HG03565 (cell line): ENCODE data around the gene CREBZF.
"Not testable (repeated sequence)": the region's sequence is repeated elsewhere in the genome, so short reads cannot be mapped to it uniquely, and the experiment has no call there.

ENCODE experiments used
- ATAC-seq: cut with Tn5 transposase; IDR thresholded peaks from one replicate; pipeline ENCODE4 v1.9.1; 2021; ENCODE audit warnings: mild to moderate bottlenecking, moderate library complexity; ENCODE audit not compliant: unreplicated experiment

Gene CREBZF

DNA sequence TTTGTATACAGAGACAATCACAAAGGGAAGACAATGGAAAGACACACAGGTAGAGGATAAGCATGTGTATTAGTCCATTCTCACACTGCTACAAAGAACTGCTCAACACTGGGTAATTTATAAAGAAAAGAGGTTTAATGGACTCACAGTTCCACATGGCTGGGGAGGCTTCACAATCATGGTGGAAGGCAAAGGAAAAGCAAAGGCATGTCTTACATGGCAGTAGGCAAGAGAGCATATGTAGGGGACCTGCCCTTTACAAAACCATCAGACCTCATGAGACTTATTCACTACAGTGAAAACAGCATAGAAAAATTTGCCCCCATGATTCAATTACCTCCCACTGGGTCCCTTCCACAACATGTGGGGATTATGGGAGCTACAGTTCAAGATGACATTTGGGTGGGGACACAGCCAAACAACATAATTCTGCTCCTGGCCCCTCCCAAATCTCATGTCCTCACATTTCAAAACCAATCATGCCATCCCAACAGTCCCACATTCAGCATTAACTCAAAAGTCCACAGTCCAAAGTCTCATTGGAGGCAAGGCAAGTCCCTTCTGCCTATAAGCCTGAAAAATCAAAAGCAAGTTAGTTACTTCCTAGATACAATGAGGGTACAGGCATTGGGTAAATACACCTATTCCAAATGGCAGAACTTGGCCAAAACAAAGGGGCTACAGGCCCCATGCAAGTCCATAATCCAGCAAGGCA, 6.2 kb upstream of the CREBZF start:
- not testable (repeated sequence) for ATAC-seq

DNA sequence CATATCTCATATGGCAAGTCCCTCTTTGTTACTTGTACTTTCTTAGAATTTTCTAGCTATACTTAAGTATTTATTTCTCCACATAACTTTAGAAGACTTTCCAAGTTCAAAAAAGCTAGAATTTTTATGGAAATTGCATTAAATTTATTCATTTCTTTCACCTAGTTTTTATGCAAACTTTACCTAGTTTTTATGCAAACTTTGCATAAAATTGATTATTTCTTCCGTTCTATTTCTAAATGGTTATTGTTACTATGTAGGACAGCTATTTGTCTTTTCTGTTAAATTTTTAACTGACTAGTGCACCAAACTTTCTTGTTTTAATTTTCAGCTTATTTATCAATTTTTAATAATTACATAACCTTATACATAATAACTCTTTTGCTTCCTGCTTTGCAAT, 3.2 kb upstream of the CREBZF start:
- ATAC-seq = no peak

DNA sequence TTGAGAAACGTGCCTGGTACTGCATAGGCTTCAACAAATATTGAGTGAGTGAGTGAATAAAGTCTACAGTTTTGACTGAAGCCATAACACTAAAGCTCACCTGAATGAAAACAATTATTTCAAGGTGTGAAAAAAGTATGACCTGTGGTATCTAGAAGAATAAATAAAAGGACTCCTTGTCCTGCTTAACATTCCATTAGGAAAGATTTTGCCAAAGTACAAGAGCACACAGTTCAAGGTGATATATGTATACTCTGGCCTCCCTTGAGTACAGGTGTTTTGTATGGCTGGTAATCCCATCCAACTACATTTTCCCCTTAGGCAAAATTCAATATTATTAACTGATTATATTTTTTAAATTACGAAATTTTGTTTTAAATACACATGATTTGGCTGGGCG, 1.8 kb upstream of the CREBZF start:
- ATAC-seq = no peak

DNA sequence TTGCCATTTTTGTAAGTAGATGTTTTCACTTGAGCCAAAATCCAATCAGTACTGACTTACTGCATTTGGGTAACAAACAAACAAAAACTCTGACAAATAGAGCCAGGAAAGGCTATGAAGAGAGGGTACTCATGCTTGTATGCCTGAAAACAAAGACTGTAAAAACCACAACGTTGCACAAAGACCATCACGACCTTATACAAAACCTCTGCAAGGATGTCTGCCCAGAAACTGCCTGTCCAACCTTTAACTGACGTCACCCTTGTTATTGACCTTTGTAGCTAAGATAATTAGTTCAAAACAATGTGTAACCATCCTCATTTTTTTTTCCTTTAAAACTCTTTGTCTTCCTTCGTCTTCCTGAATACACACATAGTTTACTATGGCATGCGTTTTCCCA, 804 bp upstream of the CREBZF start:
- no peak for ATAC-seq

DNA sequence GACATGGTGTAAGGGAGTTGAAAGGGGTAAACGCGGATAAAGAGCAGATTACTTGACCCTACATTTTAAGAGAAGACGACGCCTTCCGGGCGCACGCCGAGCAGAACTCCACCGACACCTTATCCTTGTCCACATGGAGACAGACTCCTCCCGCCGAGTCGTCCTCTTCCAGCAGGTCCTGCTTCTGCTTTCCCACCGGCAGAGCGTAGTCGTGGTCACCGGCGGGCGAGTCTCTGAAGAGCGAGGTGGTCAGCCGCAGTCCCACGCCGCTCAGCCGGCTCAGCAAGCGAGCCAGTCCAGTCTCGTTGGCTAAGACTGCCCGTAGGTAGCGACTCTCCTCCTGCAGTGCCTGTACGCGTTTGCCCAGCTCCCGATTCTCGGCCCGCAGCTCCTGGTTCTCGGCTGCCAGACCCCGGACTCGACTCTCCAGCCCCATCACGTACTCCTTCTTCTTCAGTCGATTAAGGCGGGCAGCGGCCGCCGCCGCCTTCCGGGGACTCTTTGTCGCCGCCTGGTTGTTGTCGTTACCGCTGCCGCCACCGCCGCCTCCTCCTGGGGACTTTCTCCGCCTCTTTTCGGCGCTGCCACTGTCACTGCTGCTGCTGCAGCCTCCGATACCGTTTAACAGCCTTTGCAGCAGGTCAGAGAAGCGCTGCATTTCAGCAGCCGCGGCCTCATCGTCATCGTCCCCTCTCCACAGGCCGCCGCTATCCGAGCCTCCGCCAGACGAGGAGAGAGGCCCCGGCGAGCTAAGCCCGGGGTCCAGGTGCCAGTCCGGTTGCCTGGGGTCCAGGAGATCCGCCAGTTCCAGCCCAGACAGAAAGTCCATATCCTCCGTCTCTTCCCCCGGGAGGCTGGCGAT, 945 bp downstream of the CREBZF start:
- ATAC-seq = peak; percentile 54

DNA sequence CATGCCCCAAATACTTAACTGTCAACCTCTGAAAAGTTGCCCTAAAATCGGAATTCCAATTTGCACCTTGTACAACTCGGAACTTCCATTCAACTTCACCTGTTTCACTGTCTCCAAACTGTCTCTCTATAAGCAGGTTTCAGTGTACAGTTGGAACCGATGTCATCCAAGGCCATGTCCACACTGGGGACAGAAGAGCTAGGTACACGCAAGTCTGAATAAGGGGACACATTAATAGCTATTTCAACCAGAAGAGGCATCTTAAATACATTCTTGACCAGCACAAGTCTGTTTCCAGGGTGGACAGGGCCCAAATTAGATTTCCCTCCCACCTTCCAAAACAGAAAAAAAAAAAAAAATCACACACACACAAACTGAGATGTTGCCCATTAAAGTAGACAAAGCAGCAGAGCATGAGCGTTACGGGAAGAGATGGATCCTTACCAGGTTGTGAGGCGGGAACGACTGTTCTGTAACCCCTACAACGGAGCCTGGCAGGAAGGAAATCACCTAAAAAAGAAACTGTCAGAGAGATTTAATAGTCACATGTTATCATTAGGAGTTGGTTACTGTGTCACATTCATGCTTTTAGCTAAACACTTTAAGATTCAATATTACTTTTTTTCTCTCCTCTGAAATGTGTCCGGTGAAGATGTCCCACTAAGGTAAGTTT, 1.7 kb downstream of the CREBZF start:
- no peak for ATAC-seq

DNA sequence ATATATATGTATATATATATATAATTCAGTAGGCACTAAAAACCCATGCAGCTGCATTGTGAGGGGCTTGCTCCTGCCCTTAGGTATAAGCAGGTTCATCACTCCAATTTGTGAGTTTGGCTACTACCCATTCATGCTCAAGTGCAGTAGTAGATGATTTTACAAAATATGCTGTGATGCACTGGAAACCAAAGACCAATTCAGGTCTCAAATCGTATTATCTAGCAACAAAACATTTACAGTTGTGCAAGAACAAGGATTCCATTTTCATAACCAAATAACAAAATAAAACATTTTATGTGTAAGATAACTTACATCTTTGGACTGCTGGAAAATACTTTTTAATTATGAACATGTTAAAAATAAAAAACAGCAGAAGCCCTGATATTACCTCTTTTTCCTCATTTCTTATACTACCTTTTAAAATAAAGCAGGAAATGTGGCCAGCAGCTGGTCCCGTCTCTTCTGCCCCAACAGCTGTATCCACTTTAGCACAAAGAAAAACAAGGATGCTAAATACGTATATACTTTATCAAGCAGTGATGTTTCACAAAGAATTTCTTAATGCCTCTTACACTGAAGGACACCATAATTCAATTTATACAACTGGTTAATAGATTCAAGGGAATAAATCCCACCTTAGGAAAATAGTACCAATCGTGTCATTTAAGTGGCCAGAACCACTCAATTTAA, 2.8 kb downstream of the CREBZF start:
- ATAC-seq = no peak

DNA sequence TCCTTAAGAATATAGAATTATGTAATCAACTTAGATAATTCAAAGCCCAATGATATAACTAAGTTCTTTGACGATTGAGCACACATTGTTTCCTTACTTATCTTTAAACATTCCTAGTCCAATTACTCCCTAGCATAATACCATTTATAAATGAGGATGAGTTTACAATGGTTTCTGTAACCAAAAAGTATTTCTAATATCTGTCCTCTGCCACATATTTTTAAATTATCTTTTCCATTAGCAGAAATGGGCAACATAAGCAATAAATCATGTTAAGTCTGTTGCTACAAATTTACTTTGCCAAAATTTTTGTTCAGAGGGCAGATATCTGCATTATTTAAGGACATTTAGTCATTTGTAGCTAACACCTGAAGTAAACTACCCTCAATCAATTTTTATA, 6.7 kb downstream of the CREBZF start:
- no peak for ATAC-seq

DNA sequence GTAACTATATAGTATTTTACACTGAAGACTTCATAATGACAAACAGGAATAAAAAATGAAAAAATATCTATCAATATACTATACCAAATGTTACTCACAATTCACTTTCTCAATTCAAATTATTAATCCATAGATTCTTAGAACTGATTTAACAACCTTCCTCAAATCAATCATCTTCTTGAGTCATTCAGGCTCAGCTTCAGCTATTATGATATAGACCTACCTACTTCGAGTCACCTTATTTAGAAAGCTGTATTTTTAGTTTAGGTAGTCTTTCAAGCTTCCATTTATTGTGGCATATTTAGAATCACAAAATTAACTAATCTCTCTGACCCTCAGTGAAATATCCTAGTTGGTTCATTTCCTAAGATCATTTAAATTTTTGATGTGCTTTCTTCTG, 8.2 kb downstream of the CREBZF start:
- ATAC-seq = no peak

DNA sequence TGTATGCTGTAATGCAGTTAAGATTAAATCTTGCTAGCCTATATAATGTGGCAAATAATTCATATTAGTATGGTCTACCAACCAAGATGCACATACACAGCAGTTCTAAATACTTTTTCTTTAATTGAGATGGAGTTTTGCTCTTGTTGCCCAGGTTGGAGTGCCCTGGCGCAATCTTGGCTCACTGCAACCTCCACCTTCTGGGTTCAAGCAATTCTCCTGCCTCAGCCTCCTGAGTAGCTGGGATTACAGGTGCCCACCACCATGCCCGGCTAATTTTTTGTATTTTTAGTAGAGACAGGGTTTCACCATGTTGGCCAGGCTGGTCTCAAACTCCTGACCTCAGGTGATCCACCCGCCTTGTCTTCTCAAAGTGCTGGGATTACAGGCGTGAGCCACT, 10.6 kb downstream of the CREBZF start:
- not testable (repeated sequence) for ATAC-seq

DNA sequence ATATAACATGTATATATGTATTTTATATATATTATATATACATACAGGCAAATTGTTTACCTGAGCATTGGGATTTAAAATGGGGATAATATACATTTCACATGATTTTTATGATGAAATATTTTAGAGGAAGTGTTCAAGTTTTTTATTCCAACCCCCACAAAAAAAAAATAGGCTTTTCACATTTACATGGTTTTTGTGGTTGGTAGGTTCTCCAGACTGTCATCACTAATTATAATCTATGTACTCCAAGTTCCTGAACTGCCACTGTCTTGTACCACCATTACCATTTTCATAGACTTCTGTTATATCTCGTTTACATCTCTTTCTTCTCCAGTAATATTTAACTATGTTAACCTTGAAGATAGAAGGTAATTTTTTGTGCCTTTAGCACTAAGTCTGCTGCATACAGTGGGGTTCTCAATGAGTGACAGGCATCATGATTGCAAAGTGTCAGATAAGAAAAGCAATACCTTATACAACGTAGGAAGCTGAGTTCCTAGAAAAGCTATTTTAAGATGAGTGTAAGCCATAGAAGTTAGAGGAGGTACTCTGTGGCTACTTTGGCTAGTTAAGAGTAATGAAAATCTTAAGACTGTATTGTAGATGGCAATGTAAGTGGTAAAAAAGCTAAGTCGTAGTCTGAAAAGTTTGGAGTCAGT, 12.0 kb downstream of the CREBZF start:
- no peak for ATAC-seq

DNA sequence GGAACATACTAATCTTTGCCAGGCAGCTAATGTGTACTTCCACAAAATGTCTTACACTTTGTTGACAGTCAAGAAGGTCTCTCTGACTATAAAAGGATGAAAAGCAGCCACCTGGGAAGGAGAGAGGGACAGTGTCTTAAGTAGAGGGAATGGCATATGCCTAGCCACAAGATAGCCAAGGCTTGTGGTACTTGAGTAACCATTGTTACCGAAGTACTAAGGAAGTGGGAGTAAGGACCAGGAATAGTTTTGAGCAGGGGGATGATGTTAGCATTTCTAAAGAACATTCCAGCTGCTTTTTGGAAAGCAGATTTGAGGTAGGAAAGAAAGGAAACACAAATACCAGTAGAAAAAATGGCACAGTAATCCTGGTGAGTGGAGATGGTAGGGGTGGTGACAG, 13.8 kb downstream of the CREBZF start:
- no peak for ATAC-seq

DNA sequence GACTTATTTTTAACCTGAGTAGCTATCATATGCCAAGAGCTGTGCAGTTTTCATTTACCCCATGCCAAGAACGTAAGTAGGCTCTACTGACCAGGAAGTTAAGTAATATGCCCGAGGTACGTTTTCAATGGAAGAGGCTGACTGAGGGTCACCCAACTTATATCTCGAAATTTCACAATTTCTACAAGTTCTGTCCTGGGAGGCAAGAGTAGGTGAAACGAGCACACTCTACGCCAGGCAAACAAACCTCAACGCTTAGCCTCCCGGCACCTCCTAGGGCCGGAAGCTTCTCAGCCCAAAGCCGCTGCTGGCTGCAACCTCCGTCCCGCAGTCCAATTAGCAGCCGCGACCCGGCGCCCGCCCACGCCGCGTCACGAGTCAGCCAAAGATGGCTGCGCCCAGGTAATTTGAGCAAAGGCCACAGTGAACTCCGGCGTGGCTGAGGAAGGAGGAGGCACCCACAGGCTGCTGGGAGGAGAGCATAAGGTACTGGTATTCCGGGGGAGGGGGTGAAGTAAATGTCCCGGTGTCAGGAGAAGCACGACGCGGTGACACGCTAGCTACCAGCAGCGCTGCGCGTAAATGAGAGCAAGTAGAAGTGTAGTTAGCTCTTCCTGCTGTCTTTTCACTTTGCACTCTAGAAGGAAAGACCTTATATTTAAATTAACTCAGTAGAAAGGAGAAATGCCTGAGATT, 17.2 kb downstream of the CREBZF start, which contains the start of gene TMEM126A:
TMEM126A (plus strand) TSS at position 364 of the 696 bp plus-strand sequence. CDS start 2,289 bp downstream, outside the sequence.
- ATAC-seq = peak; percentile 99

DNA sequence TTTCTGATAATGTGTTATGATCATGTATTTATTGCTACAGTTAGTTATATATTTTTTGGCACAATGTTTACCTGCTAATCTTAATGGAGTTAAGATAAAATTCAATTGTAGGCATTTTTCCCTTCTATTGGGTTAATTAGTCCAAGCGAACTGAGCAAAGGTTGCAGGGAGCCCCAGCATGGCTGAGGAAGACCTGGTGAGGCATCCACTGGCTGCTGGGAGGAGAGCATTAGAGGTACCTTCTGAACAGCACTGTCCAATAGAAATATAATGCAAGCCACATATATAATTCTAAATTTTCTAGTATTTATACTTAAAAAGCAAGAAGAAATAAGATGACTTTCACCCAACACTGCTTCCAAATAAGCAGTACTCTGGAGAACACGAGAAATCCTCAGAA, 17.9 kb downstream of the CREBZF start:
- ATAC-seq = no peak

DNA sequence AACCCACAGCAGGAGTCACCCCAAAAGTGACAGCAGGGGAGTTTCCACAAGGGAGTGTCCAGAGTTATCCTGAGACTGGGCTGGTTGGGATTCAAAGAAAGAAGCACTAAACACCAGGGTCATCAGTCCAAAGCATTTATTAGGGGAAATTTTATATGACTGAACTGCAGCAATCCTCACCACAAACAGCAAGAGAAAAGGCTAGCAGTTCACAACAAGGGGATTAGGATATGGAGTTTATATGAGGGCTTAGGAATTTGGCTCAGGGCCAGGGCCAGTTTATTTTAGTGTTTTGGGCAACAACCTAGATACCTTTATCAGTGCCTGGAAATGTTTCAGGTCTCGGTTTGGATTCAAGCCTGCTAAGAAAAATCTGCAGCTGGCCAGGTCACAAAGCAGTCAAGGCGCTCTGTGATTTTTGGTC, 21.7 kb downstream of the CREBZF start:
- no peak for ATAC-seq

DNA sequence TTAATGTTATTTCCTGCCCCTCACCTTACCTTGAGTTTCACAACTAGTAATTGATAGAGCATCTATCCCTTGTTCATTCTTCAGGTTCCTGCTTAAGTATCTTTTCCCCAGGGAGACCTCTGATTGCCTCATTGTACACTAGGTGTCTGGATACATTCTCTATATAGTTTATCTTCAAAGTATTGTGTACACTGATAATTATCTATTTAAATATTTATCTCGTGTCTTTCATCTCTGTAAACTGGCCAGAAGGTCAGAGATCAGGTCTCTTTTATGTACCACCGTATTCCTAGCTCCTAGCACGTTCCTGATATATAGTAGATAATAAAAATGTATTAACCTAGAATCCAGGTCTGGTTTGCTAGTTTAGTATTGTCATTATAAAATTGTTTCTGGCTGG, 30.2 kb downstream of the CREBZF start:
- ATAC-seq = no peak

DNA sequence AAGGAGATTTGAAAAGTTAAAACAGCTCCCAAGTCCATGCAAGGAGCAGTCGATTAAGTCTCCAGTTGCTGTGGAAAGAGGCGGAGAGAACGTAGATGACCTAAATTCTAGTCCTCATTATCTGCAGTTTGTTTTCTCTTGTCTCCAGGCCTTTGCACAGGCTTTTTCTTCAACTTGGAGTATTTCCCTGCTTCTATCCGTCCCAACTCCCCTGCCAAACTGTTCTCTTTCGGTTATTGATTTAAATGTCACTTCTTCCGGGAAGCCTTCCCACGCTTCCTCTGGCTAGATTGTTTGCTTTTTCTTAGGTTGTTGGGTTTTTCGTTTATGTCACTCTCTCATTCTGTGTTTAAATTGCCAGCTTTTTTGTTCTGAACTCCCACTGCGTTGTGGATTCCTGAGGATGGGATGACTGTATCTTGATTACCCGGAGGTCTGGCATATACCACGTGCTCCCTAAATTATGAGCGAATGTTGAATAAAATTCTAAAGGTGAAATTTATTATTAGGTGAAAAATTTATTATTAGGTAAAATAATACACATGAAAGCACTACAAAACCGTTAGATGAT, 36.1 kb downstream of the CREBZF start:
- no peak for ATAC-seq

DNA sequence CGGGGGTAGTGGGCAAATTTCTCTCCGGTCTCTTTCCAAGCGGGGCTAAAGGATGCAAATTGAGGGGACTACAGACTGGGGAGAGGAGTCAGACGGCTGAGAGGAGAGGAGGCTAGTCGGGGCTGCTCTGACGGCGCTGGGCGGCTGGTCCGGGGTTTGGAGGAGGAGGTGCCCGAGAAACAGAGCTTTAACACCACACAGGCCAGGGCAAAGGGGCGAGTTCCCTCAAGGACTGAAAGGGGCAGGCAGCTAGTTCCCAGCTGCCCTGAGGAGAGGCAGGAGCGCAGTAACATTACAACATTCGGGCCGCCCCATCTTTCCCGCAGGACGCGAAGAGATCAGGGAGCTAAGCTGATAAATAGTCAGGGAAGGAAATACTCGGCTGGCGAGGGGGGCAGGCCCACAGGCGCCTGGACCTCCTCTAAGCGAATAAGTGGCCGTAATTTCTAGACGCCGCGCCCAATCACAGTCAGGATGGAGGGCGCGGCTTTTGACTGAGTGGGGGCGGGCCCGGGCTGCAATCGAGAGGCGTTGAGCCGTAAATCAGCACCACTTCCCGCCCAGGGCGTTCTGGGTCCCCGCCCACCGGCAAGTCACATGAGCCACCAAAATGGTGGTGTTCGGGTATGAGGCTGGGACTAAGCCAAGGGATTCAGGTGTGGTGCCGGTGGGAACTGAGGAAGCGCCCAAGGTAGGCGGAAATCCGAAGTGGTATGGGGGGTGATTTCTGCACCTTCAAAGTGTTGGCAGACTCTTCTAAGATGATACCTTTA, 36.7 kb downstream of the CREBZF start, which contains the start of gene TMEM126B:
TMEM126B (plus strand) TSS at position 596 of the 773 bp plus-strand sequence; CDS start at position 611, 15 bp downstream.
- peak; percentile 97 for ATAC-seq
